ENCODE results near the gene ADAMTS7. TPM values are rescaled to one million over a fixed set of nuclear protein-coding genes. Genes with fewer than 3 reads are reported as not detected.

Gene ADAMTS7
- total and polyA plus RNA-seq, 2 of the 8 experiments (the other 6 are each of a cell fraction or from before 2014, with no cell fraction given), result 27.9 to 45.2 TPM

DNA sequence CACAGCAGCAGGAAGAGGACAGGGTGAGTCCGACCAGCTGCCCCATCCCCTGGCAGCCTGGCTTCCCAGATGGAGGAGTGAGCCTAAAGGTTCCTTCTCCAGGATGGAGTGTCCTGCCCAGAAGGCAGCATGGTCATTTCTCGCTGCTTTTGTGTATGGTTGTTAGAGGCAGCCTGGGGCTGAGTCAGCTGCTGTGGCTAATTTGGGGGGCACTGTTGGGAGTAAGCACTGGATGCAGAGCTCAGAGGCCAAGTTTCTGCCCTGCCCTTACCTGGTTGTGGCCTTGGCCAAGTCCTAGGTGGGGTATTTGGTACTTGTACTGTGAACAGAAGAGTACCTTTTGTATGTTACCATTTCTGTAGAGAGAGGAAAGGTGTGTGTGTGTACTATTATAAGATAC is 78.6 kb downstream of the ADAMTS7 start (continued):
- TF ChIP-seq CHD7 (IDR thresholded peaks at IDR 0.05; ENCODE audit: insufficient replicate concordance, low read length) (no peak), SP1 (IDR thresholded peaks at IDR 0.05; ENCODE audit: low read depth, low read length) (no peak), RAD21 (IDR thresholded peaks at IDR 0.05 in 1 of 2, conservative IDR thresholded peaks at IDR 0.05 in 1 of 2; ENCODE audit: low read depth in 2 of 2, low read length in 2 of 2) (no peak), POLR2A (IDR thresholded peaks at IDR 0.05; ENCODE audit: control extremely low read depth in 1 of 2, low read depth in 2 of 2, low read length in 2 of 2) (no peak), FOSL1 (IDR thresholded peaks at IDR 0.05; ENCODE audit: insufficient read depth, low read depth, low read length) (no peak), TAF7 (optimal IDR thresholded peaks at IDR 0.05; ENCODE audit: borderline replicate concordance, low read depth, low read length) (no peak), PHF8 (conservative IDR thresholded peaks at IDR 0.05; ENCODE audit: low read depth, low read length) (no peak), SP2 (IDR thresholded peaks at IDR 0.05; ENCODE audit: low read length) (no peak), EGR1 (IDR thresholded peaks at IDR 0.05; ENCODE audit: borderline replicate concordance, low read depth, low read length) (no peak), SIN3A (conservative IDR thresholded peaks at IDR 0.05 in 1 of 2, IDR thresholded peaks at IDR 0.05 in 1 of 2; ENCODE audit: low read depth in 1 of 2, low read length in 2 of 2) (no peak)

All from H1 (cell line).